ENCODE data around the gene SCO2. TPM values are rescaled to one million over a fixed set of nuclear protein-coding genes. Genes with fewer than 3 reads are reported as not detected.

Gene SCO2
- total and polyA plus RNA-seq, 10 of the 15 experiments (the other 5 are each of a cell fraction or from before 2014, with no cell fraction given): 0.18 to 16.0 (median 2.4) TPM; not detected in 1

DNA sequence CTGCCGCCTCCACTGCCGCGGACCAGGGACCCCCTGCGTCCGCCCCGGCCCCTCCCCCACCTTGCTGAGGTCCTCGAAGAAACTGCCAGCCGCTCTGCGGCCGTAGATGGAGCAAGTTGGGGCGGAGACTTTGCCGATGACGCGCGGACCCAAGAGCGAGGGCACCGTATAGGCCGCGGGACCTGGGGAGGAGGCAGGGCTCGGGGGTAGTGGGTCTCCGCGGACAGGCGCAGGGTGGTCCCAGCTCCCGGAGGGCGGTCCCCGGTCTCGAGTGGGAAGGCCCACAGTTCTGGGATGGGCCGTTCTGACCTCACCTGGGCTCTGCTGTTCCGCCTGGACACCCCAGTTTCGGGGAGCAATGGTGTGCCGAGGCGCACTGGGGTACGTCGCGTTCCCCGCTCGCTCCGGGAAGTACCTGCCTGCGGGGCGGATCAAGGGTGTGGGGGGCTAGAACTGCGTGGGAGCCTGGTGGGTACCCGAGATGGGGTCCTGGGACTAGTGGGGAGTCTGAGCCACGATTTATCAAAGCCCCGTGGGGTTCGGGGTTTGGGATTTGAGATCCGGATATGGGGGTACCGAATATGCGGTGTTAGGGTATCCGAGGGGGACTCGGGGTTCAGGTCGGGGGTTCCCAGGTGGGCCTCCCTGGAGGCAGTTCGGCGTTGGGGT is 5.6 kb upstream of the SCO2 start (continued):
- TF ChIP-seq, protein P1, sequence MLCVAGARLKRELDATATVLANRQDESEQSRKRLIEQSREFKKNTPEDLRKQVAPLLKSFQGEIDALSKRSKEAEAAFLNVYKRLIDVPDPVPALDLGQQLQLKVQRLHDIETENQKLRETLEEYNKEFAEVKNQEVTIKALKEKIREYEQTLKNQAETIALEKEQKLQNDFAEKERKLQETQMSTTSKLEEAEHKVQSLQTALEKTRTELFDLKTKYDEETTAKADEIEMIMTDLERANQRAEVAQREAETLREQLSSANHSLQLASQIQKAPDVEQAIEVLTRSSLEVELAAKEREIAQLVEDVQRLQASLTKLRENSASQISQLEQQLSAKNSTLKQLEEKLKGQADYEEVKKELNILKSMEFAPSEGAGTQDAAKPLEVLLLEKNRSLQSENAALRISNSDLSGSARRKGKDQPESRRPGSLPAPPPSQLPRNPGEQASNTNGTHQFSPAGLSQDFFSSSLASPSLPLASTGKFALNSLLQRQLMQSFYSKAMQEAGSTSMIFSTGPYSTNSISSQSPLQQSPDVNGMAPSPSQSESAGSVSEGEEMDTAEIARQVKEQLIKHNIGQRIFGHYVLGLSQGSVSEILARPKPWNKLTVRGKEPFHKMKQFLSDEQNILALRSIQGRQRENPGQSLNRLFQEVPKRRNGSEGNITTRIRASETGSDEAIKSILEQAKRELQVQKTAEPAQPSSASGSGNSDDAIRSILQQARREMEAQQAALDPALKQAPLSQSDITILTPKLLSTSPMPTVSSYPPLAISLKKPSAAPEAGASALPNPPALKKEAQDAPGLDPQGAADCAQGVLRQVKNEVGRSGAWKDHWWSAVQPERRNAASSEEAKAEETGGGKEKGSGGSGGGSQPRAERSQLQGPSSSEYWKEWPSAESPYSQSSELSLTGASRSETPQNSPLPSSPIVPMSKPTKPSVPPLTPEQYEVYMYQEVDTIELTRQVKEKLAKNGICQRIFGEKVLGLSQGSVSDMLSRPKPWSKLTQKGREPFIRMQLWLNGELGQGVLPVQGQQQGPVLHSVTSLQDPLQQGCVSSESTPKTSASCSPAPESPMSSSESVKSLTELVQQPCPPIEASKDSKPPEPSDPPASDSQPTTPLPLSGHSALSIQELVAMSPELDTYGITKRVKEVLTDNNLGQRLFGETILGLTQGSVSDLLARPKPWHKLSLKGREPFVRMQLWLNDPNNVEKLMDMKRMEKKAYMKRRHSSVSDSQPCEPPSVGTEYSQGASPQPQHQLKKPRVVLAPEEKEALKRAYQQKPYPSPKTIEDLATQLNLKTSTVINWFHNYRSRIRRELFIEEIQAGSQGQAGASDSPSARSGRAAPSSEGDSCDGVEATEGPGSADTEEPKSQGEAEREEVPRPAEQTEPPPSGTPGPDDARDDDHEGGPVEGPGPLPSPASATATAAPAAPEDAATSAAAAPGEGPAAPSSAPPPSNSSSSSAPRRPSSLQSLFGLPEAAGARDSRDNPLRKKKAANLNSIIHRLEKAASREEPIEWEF (IDR thresholded peaks at IDR 0.05; ENCODE audit: insufficient replicate concordance, low read depth, low read length): no peak
- peak; percentile 27; the same call in 1 of the 2 replicates for TF ChIP-seq YY1 (IDR thresholded peaks at IDR 0.05; ENCODE audit: low read depth, low read length)
- TF ChIP-seq SMAD5 (IDR thresholded peaks at IDR 0.05; ENCODE audit: low read depth): peak; percentile 74; the same call in 1 of the 2 replicates
- peak; percentile 75; the same call in 1 of the 2 replicates for TF ChIP-seq ZBED1 (IDR thresholded peaks at IDR 0.05; ENCODE audit: borderline replicate concordance)
- TF ChIP-seq, protein P2, sequence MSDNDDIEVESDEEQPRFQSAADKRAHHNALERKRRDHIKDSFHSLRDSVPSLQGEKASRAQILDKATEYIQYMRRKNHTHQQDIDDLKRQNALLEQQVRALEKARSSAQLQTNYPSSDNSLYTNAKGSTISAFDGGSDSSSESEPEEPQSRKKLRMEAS (IDR thresholded peaks at IDR 0.05; ENCODE audit: low read depth, low read length): no peak
- TF ChIP-seq HDGF (IDR thresholded peaks at IDR 0.05): 0 out of 2 replicates have a peak, but pooled peaks have one; percentile 32
- no peak for TF ChIP-seq HDAC6 (IDR thresholded peaks at IDR 0.05; ENCODE audit: unreplicated experiment)
- no peak for TF ChIP-seq SP1 (IDR thresholded peaks at IDR 0.05; ENCODE audit: low read depth, low read length)
- TF ChIP-seq BACH1 (IDR thresholded peaks at IDR 0.05; ENCODE audit: borderline replicate concordance): peak; percentile 97
- no peak for TF ChIP-seq MTA3 (IDR thresholded peaks at IDR 0.05; ENCODE audit: borderline replicate concordance, low read length)
- no peak for TF ChIP-seq CBX5 (IDR thresholded peaks at IDR 0.05; ENCODE audit: low read depth)
- no peak for TF ChIP-seq POLR2A (IDR thresholded peaks at IDR 0.05; ENCODE audit: low read depth, low read length)
- no peak for TF ChIP-seq IRF4 (IDR thresholded peaks at IDR 0.05; ENCODE audit: low read depth, low read length)
- TF ChIP-seq SREBF1 (IDR thresholded peaks at IDR 0.05; ENCODE audit: low read length): no peak
- TF ChIP-seq TBL1XR1 (IDR thresholded peaks at IDR 0.05; ENCODE audit: low read depth, low read length): 0 out of 2 replicates have a peak, but pooled peaks have one; percentile 46
- TF ChIP-seq, protein P3, sequence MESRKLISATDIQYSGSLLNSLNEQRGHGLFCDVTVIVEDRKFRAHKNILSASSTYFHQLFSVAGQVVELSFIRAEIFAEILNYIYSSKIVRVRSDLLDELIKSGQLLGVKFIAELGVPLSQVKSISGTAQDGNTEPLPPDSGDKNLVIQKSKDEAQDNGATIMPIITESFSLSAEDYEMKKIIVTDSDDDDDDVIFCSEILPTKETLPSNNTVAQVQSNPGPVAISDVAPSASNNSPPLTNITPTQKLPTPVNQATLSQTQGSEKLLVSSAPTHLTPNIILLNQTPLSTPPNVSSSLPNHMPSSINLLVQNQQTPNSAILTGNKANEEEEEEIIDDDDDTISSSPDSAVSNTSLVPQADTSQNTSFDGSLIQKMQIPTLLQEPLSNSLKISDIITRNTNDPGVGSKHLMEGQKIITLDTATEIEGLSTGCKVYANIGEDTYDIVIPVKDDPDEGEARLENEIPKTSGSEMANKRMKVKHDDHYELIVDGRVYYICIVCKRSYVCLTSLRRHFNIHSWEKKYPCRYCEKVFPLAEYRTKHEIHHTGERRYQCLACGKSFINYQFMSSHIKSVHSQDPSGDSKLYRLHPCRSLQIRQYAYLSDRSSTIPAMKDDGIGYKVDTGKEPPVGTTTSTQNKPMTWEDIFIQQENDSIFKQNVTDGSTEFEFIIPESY (IDR thresholded peaks at IDR 0.05): no peak
- TF ChIP-seq SMC3 (IDR thresholded peaks at IDR 0.05; ENCODE audit: borderline replicate concordance, low read length): no peak
- no peak for TF ChIP-seq FOS (IDR thresholded peaks at IDR 0.05; ENCODE audit: borderline replicate concordance, extremely low read depth, insufficient read length)
- TF ChIP-seq, protein P4, sequence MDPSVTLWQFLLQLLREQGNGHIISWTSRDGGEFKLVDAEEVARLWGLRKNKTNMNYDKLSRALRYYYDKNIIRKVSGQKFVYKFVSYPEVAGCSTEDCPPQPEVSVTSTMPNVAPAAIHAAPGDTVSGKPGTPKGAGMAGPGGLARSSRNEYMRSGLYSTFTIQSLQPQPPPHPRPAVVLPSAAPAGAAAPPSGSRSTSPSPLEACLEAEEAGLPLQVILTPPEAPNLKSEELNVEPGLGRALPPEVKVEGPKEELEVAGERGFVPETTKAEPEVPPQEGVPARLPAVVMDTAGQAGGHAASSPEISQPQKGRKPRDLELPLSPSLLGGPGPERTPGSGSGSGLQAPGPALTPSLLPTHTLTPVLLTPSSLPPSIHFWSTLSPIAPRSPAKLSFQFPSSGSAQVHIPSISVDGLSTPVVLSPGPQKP (IDR thresholded peaks at IDR 0.05; ENCODE audit: low read depth, low read length): 0 out of 2 replicates have a peak, but pooled peaks have one; percentile 12
- TF ChIP-seq HCFC1 (IDR thresholded peaks at IDR 0.05; ENCODE audit: low read length): no peak
- peak; percentile 75; the same call in 1 of the 2 replicates for TF ChIP-seq CHD2 (IDR thresholded peaks at IDR 0.05; ENCODE audit: borderline replicate concordance, low read depth, low read length)
- TF ChIP-seq FOXM1 (IDR thresholded peaks at IDR 0.05; ENCODE audit: low read depth, low read length): no peak

Data from GM12878 (cell line).